VCaP (cell line): ENCODE measurements around the gene TSHZ1.

Experiments
- H3K27ac ChIP-seq: fragments of 450-650 bp; 2 replicates; pipeline ENCODE4 v1.5.1; 2017
- CTCF ChIP-seq: fragments of 450-650 bp; conservative IDR thresholded peaks from 2 replicates; pipeline ENCODE4 v1.5.1; 2017; ENCODE audit warnings: mild to moderate bottlenecking, moderate library complexity

TSHZ1 gene

GRCh38 chr18:75269696-75270095 is 59.1 kb downstream of the TSHZ1 start:
- no peak overlapping the region for H3K27ac ChIP-seq
- no peak for TF ChIP-seq CTCF

GRCh38 chr18:75271952-75272351 is 61.4 kb downstream of the TSHZ1 start:
- no peak for TF ChIP-seq CTCF
- no peak overlapping the region for H3K27ac ChIP-seq

- H3K27ac ChIP-seq: no peak overlapping the region
- no peak for TF ChIP-seq CTCF
These were observed 63.2 kb downstream of the TSHZ1 start for GRCh38 chr18:75273817-75274216.

- no peak overlapping the region for H3K27ac ChIP-seq
- TF ChIP-seq CTCF: no peak
These were observed 64.6 kb downstream of the TSHZ1 start for GRCh38 chr18:75275226-75275625.

- no peak overlapping the region for H3K27ac ChIP-seq
- no peak for TF ChIP-seq CTCF
These were observed 66.4 kb downstream of the TSHZ1 start for GRCh38 chr18:75276818-75277609.

- TF ChIP-seq CTCF: no peak
- H3K27ac ChIP-seq: no peak overlapping the region
These were observed 67.0 kb downstream of the TSHZ1 start for GRCh38 chr18:75277610-75277928.

- no peak overlapping the region for H3K27ac ChIP-seq
- TF ChIP-seq CTCF: no peak
These were observed 68.8 kb downstream of the TSHZ1 start for GRCh38 chr18:75279381-75279780.
